ENCODE results near the gene KY. TPM values are rescaled to one million over a fixed set of nuclear protein-coding genes. Genes with fewer than 3 reads are reported as not detected.

KY gene
- total RNA-seq, 1 donor from 2014 or later = 0.12 TPM

- H3K36me3 Mint-ChIP-seq (ENCODE audit: low read depth) = no peaks in the 10 kb centered on the region
- no peak for DNase-seq (ENCODE audit: low spot score)
- no peak overlapping the region for H3K27ac Mint-ChIP-seq (ENCODE audit: unreplicated experiment)
- no peaks in the 10 kb centered on the region for H3K27me3 Mint-ChIP-seq (ENCODE audit: low read depth)
- no peaks in the 10 kb centered on the region for H3K9me3 Mint-ChIP-seq (ENCODE audit: low read depth)
- H3K4me3 Mint-ChIP-seq (ENCODE audit: unreplicated experiment) = no peak overlapping the region
- H3K4me1 Mint-ChIP-seq (ENCODE audit: low read depth) = peaks cover 21% of the 10 kb centered on the region
- no peak for TF ChIP-seq CTCF (IDR thresholded peaks at IDR 0.05)
These were observed 1.6 kb downstream of the KY start for GRCh38 chr3:134649106-134649705.

GRCh38 chr3:134647902-134648760 is 2.7 kb downstream of the KY start:
- peaks cover 21% of the 10 kb centered on the region for H3K4me1 Mint-ChIP-seq (ENCODE audit: low read depth)
- H3K9me3 Mint-ChIP-seq (ENCODE audit: low read depth) = no peaks in the 10 kb centered on the region
- H3K4me3 Mint-ChIP-seq (ENCODE audit: unreplicated experiment) = no peak overlapping the region
- H3K27me3 Mint-ChIP-seq (ENCODE audit: low read depth) = no peaks in the 10 kb centered on the region
- H3K36me3 Mint-ChIP-seq (ENCODE audit: low read depth) = no peaks in the 10 kb centered on the region
- DNase-seq (ENCODE audit: low spot score) = no peak
- no peak for TF ChIP-seq CTCF (IDR thresholded peaks at IDR 0.05)
- H3K27ac Mint-ChIP-seq (ENCODE audit: unreplicated experiment) = no peak overlapping the region

GRCh38 chr3:134646086-134646485 is 4.7 kb downstream of the KY start:
- no peak for TF ChIP-seq CTCF (IDR thresholded peaks at IDR 0.05)
- Mint-ChIP-seq H3K4me3 (ENCODE audit: unreplicated experiment) (no peak overlapping the region), H3K9me3 (ENCODE audit: low read depth) (no peaks in the 10 kb centered on the region), H3K27me3 (ENCODE audit: low read depth) (no peaks in the 10 kb centered on the region), H3K36me3 (ENCODE audit: low read depth) (no peaks in the 10 kb centered on the region), H3K27ac (ENCODE audit: unreplicated experiment) (no peak overlapping the region), H3K4me1 (ENCODE audit: low read depth) (peaks cover 3% of the 10 kb centered on the region)
- no peak for DNase-seq (ENCODE audit: low spot score)

GRCh38 chr3:134645515-134645914 is 5.3 kb downstream of the KY start:
- Mint-ChIP-seq H3K27ac (ENCODE audit: unreplicated experiment) (no peak overlapping the region), H3K27me3 (ENCODE audit: low read depth) (no peaks in the 10 kb centered on the region), H3K36me3 (ENCODE audit: low read depth) (no peaks in the 10 kb centered on the region), H3K9me3 (ENCODE audit: low read depth) (no peaks in the 10 kb centered on the region), H3K4me3 (ENCODE audit: unreplicated experiment) (no peak overlapping the region), H3K4me1 (ENCODE audit: low read depth) (peaks cover 3% of the 10 kb centered on the region)
- no peak for DNase-seq (ENCODE audit: low spot score)
- TF ChIP-seq CTCF (IDR thresholded peaks at IDR 0.05) = no peak

GRCh38 chr3:134644731-134645514 is 5.9 kb downstream of the KY start:
- no peak for TF ChIP-seq CTCF (IDR thresholded peaks at IDR 0.05)
- Mint-ChIP-seq H3K4me1 (ENCODE audit: low read depth) (peaks cover 3% of the 10 kb centered on the region), H3K27me3 (ENCODE audit: low read depth) (no peaks in the 10 kb centered on the region)

More at GRCh38 chr3:134644731-134645514, 5.9 kb downstream of the KY start:
- Mint-ChIP-seq H3K27ac (ENCODE audit: unreplicated experiment) (no peak overlapping the region), H3K4me3 (ENCODE audit: unreplicated experiment) (no peak overlapping the region), H3K9me3 (ENCODE audit: low read depth) (no peaks in the 10 kb centered on the region), H3K36me3 (ENCODE audit: low read depth) (no peaks in the 10 kb centered on the region)
- no peak for DNase-seq (ENCODE audit: low spot score)
